Esophagus muscularis mucosa (tissue), 4 donors: ENCODE results near the gene GOLGA6C.

Experiments used
- CTCF ChIP-seq, 3 experiments: fragments of 200-600 bp in 2 of 3; fragments of 450-650 bp in 1 of 3; sonication (generic) in 2 of 3; IDR thresholded peaks; one replicate each; pipeline ENCODE4 v1.5.1; 2017 to 2019; ENCODE audit warnings: antibody characterized with exemption in 3 of 3, mild to moderate bottlenecking in 2 of 3, moderate library complexity in 1 of 3
- EP300 ChIP-seq: sonication (generic); formaldehyde crosslinking; IDR thresholded peaks from one replicate; pipeline ENCODE4 v1.6.1; 2017; ENCODE audit warnings: antibody characterized with exemption
- POLR2A ChIP-seq: fragments of 450-650 bp; IDR thresholded peaks from one replicate; pipeline ENCODE4 v1.6.1; 2017; ENCODE audit warnings: antibody characterized with exemption, moderate library complexity, mild to moderate bottlenecking, low read depth

- TF ChIP-seq CTCF (IDR thresholded peaks at IDR 0.05) (no peak), POLR2A (no peak), EP300 (no peak)
Measured at GRCh38 chr15:75314552-75315290, 56.6 kb downstream of the GOLGA6C start.
